OCI-M2 (cell line): ENCODE data around the gene JAZF1.

Experiments used
- DNase-seq: peaks from one replicate; lab custom pipeline; 2025; ENCODE audit not compliant: unreplicated experiment; lab: John Stamatoyannopoulos, UW

Gene JAZF1

GRCh38 chr7:28140979-28141378, 39.6 kb downstream of the JAZF1 start:
- no peak for DNase-seq

- DNase-seq = no peak
Observed at GRCh38 chr7:28138837-28139236, 41.8 kb downstream of the JAZF1 start.

GRCh38 chr7:28137463-28137862, 43.1 kb downstream of the JAZF1 start:
- no peak for DNase-seq

- DNase-seq = no peak
Observed at GRCh38 chr7:28136885-28137284, 43.7 kb downstream of the JAZF1 start.

GRCh38 chr7:28136420-28136819, 44.2 kb downstream of the JAZF1 start:
- DNase-seq = no peak

GRCh38 chr7:28135760-28136159, 44.8 kb downstream of the JAZF1 start:
- DNase-seq = no peak

- no peak for DNase-seq
Observed at GRCh38 chr7:28135315-28135714, 45.3 kb downstream of the JAZF1 start.

GRCh38 chr7:28133872-28134271, 46.7 kb downstream of the JAZF1 start:
- no peak for DNase-seq

GRCh38 chr7:28132959-28133870, 47.4 kb downstream of the JAZF1 start:
- DNase-seq = no peak

- DNase-seq = no peak
Observed at GRCh38 chr7:28130277-28130676, 50.3 kb downstream of the JAZF1 start.

GRCh38 chr7:28128608-28129007, 52.0 kb downstream of the JAZF1 start:
- DNase-seq = no peak

- no peak for DNase-seq
Observed at GRCh38 chr7:28126410-28127041, 54.1 kb downstream of the JAZF1 start.

- no peak for DNase-seq
Observed at GRCh38 chr7:28125431-28126409, 54.9 kb downstream of the JAZF1 start.

- DNase-seq = no peak
Observed at GRCh38 chr7:28124413-28124812, 56.2 kb downstream of the JAZF1 start.

GRCh38 chr7:28123752-28124151, 56.8 kb downstream of the JAZF1 start:
- DNase-seq = no peak

- no peak for DNase-seq
Observed at GRCh38 chr7:28121496-28121895, 59.1 kb downstream of the JAZF1 start.

GRCh38 chr7:28116041-28116440, 64.6 kb downstream of the JAZF1 start:
- no peak for DNase-seq

- DNase-seq = no peak
Observed at GRCh38 chr7:28115261-28115660, 65.3 kb downstream of the JAZF1 start.

- DNase-seq = no peak
Observed at GRCh38 chr7:28114056-28114455, 66.5 kb downstream of the JAZF1 start.

- no peak for DNase-seq
Observed at GRCh38 chr7:28112883-28113540, 67.6 kb downstream of the JAZF1 start.

- DNase-seq = no peak
Observed at GRCh38 chr7:28112467-28112866, 68.1 kb downstream of the JAZF1 start.
